Stimulated activated CD4-positive, alpha-beta T cell treated with anti-CD3 and anti-CD28 coated beads, TNF-alpha, amount 100 ng/mL, for 24 hours (primary cell): ENCODE data around the gene CDCA8.

Experiments used
- DNase-seq, 3 experiments: peaks; one replicate each; pipeline ENCODE4 v3.0.0-alpha.2; 2020; ENCODE audit warnings: low read depth in 3 of 3

The CDCA8 gene

GRCh38 chr1:37717631-37718030, 25.3 kb downstream of the CDCA8 start:
- no peak for DNase-seq

GRCh38 chr1:37718181-37718900, 26.0 kb downstream of the CDCA8 start:
- no peak for DNase-seq

GRCh38 chr1:37718901-37719571, 26.7 kb downstream of the CDCA8 start:
- DNase-seq: no peak

- DNase-seq: no peak
These were observed 27.4 kb downstream of the CDCA8 start for GRCh38 chr1:37719572-37720195.

- DNase-seq: no peak
These were observed 28.2 kb downstream of the CDCA8 start for GRCh38 chr1:37720231-37721130.

GRCh38 chr1:37721565-37721964, 29.2 kb downstream of the CDCA8 start:
- DNase-seq: no peak

GRCh38 chr1:37722181-37723071, 30.1 kb downstream of the CDCA8 start:
- no peak for DNase-seq

- no peak for DNase-seq
These were observed 30.7 kb downstream of the CDCA8 start for GRCh38 chr1:37723072-37723389.

- DNase-seq: no peak
These were observed 31.2 kb downstream of the CDCA8 start for GRCh38 chr1:37723390-37724078.

- DNase-seq: no peak
These were observed 32.3 kb downstream of the CDCA8 start for GRCh38 chr1:37724575-37724974.

- no peak for DNase-seq
These were observed 33.7 kb downstream of the CDCA8 start for GRCh38 chr1:37725851-37726613.

- no peak for DNase-seq
These were observed 34.7 kb downstream of the CDCA8 start for GRCh38 chr1:37726751-37727585.

GRCh38 chr1:37728416-37728815, 36.1 kb downstream of the CDCA8 start:
- no peak for DNase-seq

GRCh38 chr1:37730376-37730775, 38.1 kb downstream of the CDCA8 start:
- DNase-seq: no peak

GRCh38 chr1:37731312-37732019, 39.1 kb downstream of the CDCA8 start:
- no peak for DNase-seq

- no peak for DNase-seq
These were observed 39.9 kb downstream of the CDCA8 start for GRCh38 chr1:37732111-37732780.
